Neural progenitor cell (in vitro differentiated cells): Measurements from ENCODE around the gene ATRN. TPM values are rescaled to one million over a fixed set of nuclear protein-coding genes. Genes with fewer than 3 reads are reported as not detected.

ENCODE experiments used
- DNase-seq: peaks from one replicate; pipeline ENCODE4 v3.0.0-alpha.2; 2016; ENCODE audit warnings: low spot score
- H2AFZ ChIP-seq: fragments of 200-600 bp; sonication (generic); replicated peaks from 2 replicates; pipeline ENCODE4 v1.6.1; 2016; ENCODE audit warnings: antibody characterized with exemption
- H3F3A ChIP-seq: fragments of 200-600 bp; sonication (generic); 2 replicates; pipeline ENCODE4 v1.6.1; 2016; ENCODE audit warnings: antibody characterized with exemption, low read depth
- H3K27ac ChIP-seq: fragments of 200-600 bp; sonication (generic); 2 replicates; pipeline ENCODE4 v1.5.1; 2016; ENCODE audit warnings: mild to moderate bottlenecking
- H3K27me3 ChIP-seq: fragments of 200-600 bp; sonication (generic); 2 replicates; pipeline ENCODE4 v1.6.1; 2016; ENCODE audit warnings: mild to moderate bottlenecking, moderate library complexity
- H3K36me3 ChIP-seq: fragments of 200-600 bp; sonication (generic); 2 replicates; pipeline ENCODE4 v1.5.1; 2016
- H3K4me1 ChIP-seq: fragments of 200-600 bp; sonication (generic); 2 replicates; pipeline ENCODE4 v1.6.1; 2016; ENCODE audit warnings: mixed run types
- H3K4me2 ChIP-seq: fragments of 200-600 bp; sonication (generic); 2 replicates; pipeline ENCODE4 v1.6.1; 2016
- H3K4me3 ChIP-seq: fragments of 200-600 bp; sonication (generic); 2 replicates; pipeline ENCODE4 v1.5.1; 2016
- H3K79me2 ChIP-seq: fragments of 200-600 bp; sonication (generic); 2 replicates; pipeline ENCODE4 v1.6.1; 2016; ENCODE audit warnings: low read depth
- H3K9ac ChIP-seq: fragments of 200-600 bp; sonication (generic); 2 replicates; pipeline ENCODE4 v1.6.1; 2016
- H3K9me3 ChIP-seq: fragments of 200-600 bp; sonication (generic); 2 replicates; pipeline ENCODE4 v1.5.1; 2016; ENCODE audit warnings: low read depth
- H4K20me1 ChIP-seq: fragments of 200-600 bp; sonication (generic); 2 replicates; pipeline ENCODE4 v1.6.1; 2016; ENCODE audit warnings: low read depth
- H3K27ac Mint-ChIP-seq: 3 replicates; pipeline ENCODE4 v1.8.0; 2021; ENCODE audit warnings: mixed read lengths
- H3K27me3 Mint-ChIP-seq: 2 replicates; pipeline ENCODE4 v1.8.0; 2022; ENCODE audit warnings: low read depth, mild to moderate bottlenecking, inconsistent platforms, moderate library complexity, mixed read lengths; ENCODE audit not compliant: insufficient read depth
- H3K36me3 Mint-ChIP-seq: 3 replicates; pipeline ENCODE4 v1.8.0; 2021; ENCODE audit warnings: mixed read lengths
- H3K4me1 Mint-ChIP-seq: 3 replicates; pipeline ENCODE4 v1.8.0; 2021; ENCODE audit warnings: mixed read lengths
- H3K4me3 Mint-ChIP-seq: 3 replicates; pipeline ENCODE4 v1.8.0; 2021; ENCODE audit warnings: mild to moderate bottlenecking, moderate library complexity, mixed read lengths
- H3K9me3 Mint-ChIP-seq: 3 replicates; pipeline ENCODE4 v1.8.0; 2020; ENCODE audit warnings: mixed read lengths
- CTCF ChIP-seq: fragments of 200-600 bp; sonication (generic); IDR thresholded peaks from 2 replicates; pipeline ENCODE4 v1.5.1; 2017; ENCODE audit warnings: antibody characterized with exemption, mild to moderate bottlenecking
- EZH2 ChIP-seq: fragments of 200-600 bp; sonication (generic); IDR thresholded peaks from 2 replicates; pipeline ENCODE4 v1.6.1; 2017; ENCODE audit warnings: antibody characterized with exemption, mild to moderate bottlenecking, moderate library complexity
- EZH2phosphoT487 ChIP-seq: fragments of 200-600 bp; sonication (generic); IDR thresholded peaks from 2 replicates; pipeline ENCODE4 v1.6.1; 2017; ENCODE audit warnings: antibody characterized with exemption
- total RNA-seq: library from RNA; depleted of rRNA; stranded (reverse); fragments of >200 nt; gene quantifications from 2 replicates; pipeline ENCODE4 v1.2.3, GENCODE V29; 2015; ENCODE audit warnings: low replicate concordance

Gene ATRN
- total RNA-seq, 1 donor from 2014 or later = 36.8 TPM

- Histone ChIP-seq H2AFZ (no peak overlapping the region), H3K4me3 (no peak overlapping the region), H4K20me1 (no peaks in the 10 kb centered on the region), H3K9ac (no peak overlapping the region), H3K4me1 (peaks cover 6% of the 10 kb centered on the region), H3K36me3 (no peaks in the 10 kb centered on the region), H3K4me2 (no peak overlapping the region), H3F3A (no peaks in the 10 kb centered on the region), H3K27ac (no peak overlapping the region), H3K79me2 (no peaks in the 10 kb centered on the region), H3K27me3 (no peaks in the 10 kb centered on the region), H3K9me3 (no peaks in the 10 kb centered on the region)
- Mint-ChIP-seq H3K9me3 (peaks cover 4% of the 10 kb centered on the region), H3K4me3 (peak overlapping the region; percentile 6), H3K27me3 (peaks cover 6% of the 10 kb centered on the region), H3K36me3 (peaks cover 2% of the 10 kb centered on the region), H3K4me1 (peaks cover 8% of the 10 kb centered on the region), H3K27ac (peak overlapping the region; percentile 89)
- no peak for DNase-seq
- TF ChIP-seq CTCF = no peak
- no peak for TF ChIP-seq EZH2
These were observed 183.1 kb downstream of the ATRN start for GRCh38 chr20:3653921-3654320.

DNA sequence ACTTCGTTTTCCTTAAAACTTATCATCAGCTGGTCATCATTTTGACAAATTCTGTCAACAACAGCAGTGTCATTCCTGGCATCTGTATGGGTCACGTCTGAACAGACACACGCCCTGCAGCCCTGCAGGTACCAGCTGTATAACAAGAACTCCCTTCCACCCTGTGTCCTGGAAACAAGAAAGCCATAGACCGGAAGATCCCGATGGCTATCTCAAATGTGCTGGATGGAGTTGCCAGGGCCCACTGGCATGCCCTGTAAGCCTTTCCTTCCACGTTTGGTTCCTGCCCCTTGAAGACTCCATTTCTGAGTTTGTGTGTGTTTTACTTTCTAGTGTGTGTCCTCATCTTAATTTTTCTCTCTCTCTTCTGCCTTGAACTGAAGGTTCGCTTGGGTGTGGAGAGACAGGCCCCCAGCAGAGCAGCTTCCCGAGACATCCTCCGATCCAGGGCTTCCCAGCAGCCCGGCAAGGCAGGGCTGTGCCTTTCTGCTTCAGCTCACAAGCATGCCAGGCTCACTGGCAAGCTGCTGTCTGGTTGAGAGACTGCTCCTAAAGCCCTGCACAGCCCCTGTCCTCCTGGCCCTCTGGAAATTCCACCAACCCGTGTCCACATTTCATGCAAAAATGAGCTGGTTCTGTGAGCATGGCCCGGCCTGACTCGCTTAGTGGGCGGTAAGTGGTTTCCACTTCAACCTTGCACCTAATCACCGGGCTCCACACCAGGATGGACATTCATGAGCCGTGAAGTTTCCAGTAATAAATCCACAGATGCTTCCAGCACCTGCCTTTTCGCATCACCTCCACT, 183.7 kb downstream of the ATRN start:
- H4K20me1 ChIP-seq = no peaks in the 10 kb centered on the region
- no peaks in the 10 kb centered on the region for H3K79me2 ChIP-seq
- no peaks in the 10 kb centered on the region for H3K27me3 ChIP-seq
- H3K4me1 Mint-ChIP-seq = peaks cover 14% of the 10 kb centered on the region
- H3K27ac Mint-ChIP-seq = no peak overlapping the region
- no peaks in the 10 kb centered on the region for H3K36me3 ChIP-seq
- H3K27me3 Mint-ChIP-seq = peaks cover 7% of the 10 kb centered on the region
- DNase-seq = no peak
- peaks cover 5% of the 10 kb centered on the region for H3K4me1 ChIP-seq
- no peaks in the 10 kb centered on the region for H3F3A ChIP-seq
- no peak overlapping the region for H3K4me2 ChIP-seq
- TF ChIP-seq EZH2phosphoT487 (no peak), EZH2 (no peak), CTCF (no peak)
- H2AFZ ChIP-seq = no peak overlapping the region
- peaks cover 2% of the 10 kb centered on the region for H3K36me3 Mint-ChIP-seq
- peaks cover 4% of the 10 kb centered on the region for H3K9me3 Mint-ChIP-seq
- no peaks in the 10 kb centered on the region for H3K9me3 ChIP-seq
- H3K9ac ChIP-seq = no peak overlapping the region
- H3K4me3 ChIP-seq = no peak overlapping the region
- H3K27ac ChIP-seq = no peak overlapping the region
- no peak overlapping the region for H3K4me3 Mint-ChIP-seq

DNA sequence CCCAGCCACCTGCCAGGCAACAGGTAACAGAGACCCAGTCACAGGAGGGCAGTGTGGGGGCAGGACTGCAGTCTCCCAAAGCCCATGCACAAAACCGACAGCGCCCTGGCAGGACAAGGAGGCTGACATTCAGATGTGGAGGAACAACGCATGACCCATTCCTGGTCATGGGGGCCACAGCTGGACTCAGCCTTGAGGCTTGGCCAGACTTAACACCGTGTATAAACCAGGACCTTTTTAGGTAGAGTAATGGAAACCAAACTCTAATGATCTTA, 184.2 kb downstream of the ATRN start:
- peaks cover 10% of the 10 kb centered on the region for H3K27me3 Mint-ChIP-seq
- H3K27ac ChIP-seq = no peak overlapping the region
- peaks cover 4% of the 10 kb centered on the region for H3K9me3 Mint-ChIP-seq
- peaks cover 14% of the 10 kb centered on the region for H3K4me1 Mint-ChIP-seq
- no peaks in the 10 kb centered on the region for H4K20me1 ChIP-seq
- H3K27me3 ChIP-seq = no peaks in the 10 kb centered on the region
- no peaks in the 10 kb centered on the region for H3K9me3 ChIP-seq
- H3K36me3 ChIP-seq = no peaks in the 10 kb centered on the region
- H3F3A ChIP-seq = no peaks in the 10 kb centered on the region
- no peak overlapping the region for H3K4me3 Mint-ChIP-seq
- no peak overlapping the region for H3K4me3 ChIP-seq
- peaks cover 2% of the 10 kb centered on the region for H3K36me3 Mint-ChIP-seq
- H3K9ac ChIP-seq = no peak overlapping the region
- no peak overlapping the region for H2AFZ ChIP-seq
- no peaks in the 10 kb centered on the region for H3K79me2 ChIP-seq
- DNase-seq = no peak
- H3K27ac Mint-ChIP-seq = no peak overlapping the region
- TF ChIP-seq EZH2phosphoT487 (no peak), EZH2 (no peak), CTCF (no peak)
- H3K4me1 ChIP-seq = peaks cover 5% of the 10 kb centered on the region
- no peak overlapping the region for H3K4me2 ChIP-seq
